Stimulated activated naive CD8-positive, alpha-beta T cell treated with anti-CD3 and anti-CD28 coated beads, Interleukin-15, amount 100 ng/mL, for 72 hours (primary cell): ENCODE measurements around the gene CSRP1.

ENCODE experiments used
- ATAC-seq: fragments of 150-1000 bp; cut with Tn5 transposase; 2 replicates; pipeline ENCODE4 v1.10.0; 2021; ENCODE audit warnings: mild to moderate bottlenecking, moderate library complexity
- DNase-seq, 2 donors: peaks; one replicate each; pipeline ENCODE4 v3.0.0; 2021 to 2022
- H3K27ac Mint-ChIP-seq, 2 donors: one replicate each; pipeline ENCODE4 v1.8.0; 2022; ENCODE audit warnings: mild to moderate bottlenecking in 2 of 2, mixed read lengths in 2 of 2, moderate library complexity in 2 of 2
- H3K27me3 Mint-ChIP-seq: one replicate; pipeline ENCODE4 v1.8.0; 2022; ENCODE audit warnings: mixed read lengths
- H3K4me1 Mint-ChIP-seq: one replicate; pipeline ENCODE4 v1.8.0; 2022; ENCODE audit warnings: mild to moderate bottlenecking, mixed read lengths
- H3K4me3 Mint-ChIP-seq, 2 donors: one replicate each; pipeline ENCODE4 v1.8.0; 2022; ENCODE audit warnings: mild to moderate bottlenecking in 2 of 2, mixed read lengths in 2 of 2, moderate library complexity in 1 of 2
- H3K9me3 Mint-ChIP-seq, 2 donors: one replicate each; pipeline ENCODE4 v1.8.0; 2022; ENCODE audit warnings: mixed read lengths in 2 of 2

CSRP1 gene

GRCh38 chr1:201450721-201451291 lies 56.1 kb downstream of the CSRP1 start:
- peak overlapping the region in 1 of 2 donors; percentile 54 for H3K4me3 Mint-ChIP-seq
- no peak overlapping the region for H3K27ac Mint-ChIP-seq
- H3K27me3 Mint-ChIP-seq, result peaks cover 65% of the 10 kb centered on the region
- DNase-seq (no peak), ATAC-seq (no peak)
- H3K4me1 Mint-ChIP-seq, result peaks cover 43% of the 10 kb centered on the region
- H3K9me3 Mint-ChIP-seq, result no peaks in the 10 kb centered on the region

- DNase-seq (no peak), ATAC-seq (no peak)
- Mint-ChIP-seq H3K4me3 (no peak overlapping the region), H3K4me1 (peaks cover 41% of the 10 kb centered on the region), H3K27ac (no peak overlapping the region), H3K27me3 (peaks cover 54% of the 10 kb centered on the region), H3K9me3 (no peaks in the 10 kb centered on the region)
These were observed 57.9 kb downstream of the CSRP1 start for GRCh38 chr1:201448990-201449389.

GRCh38 chr1:201447903-201448871 lies 58.7 kb downstream of the CSRP1 start:
- H3K4me1 Mint-ChIP-seq, result peaks cover 33% of the 10 kb centered on the region
- H3K4me3 Mint-ChIP-seq, result no peak overlapping the region
- peaks cover 61% of the 10 kb centered on the region for H3K27me3 Mint-ChIP-seq
- ATAC-seq (peak; percentile 90), DNase-seq (peak; percentile 43 to 45)
- no peaks in the 10 kb centered on the region for H3K9me3 Mint-ChIP-seq
- H3K27ac Mint-ChIP-seq, result no peak overlapping the region

- H3K4me3 Mint-ChIP-seq, result no peak overlapping the region
- no peaks in the 10 kb centered on the region for H3K9me3 Mint-ChIP-seq
- peaks cover 35% of the 10 kb centered on the region for H3K27me3 Mint-ChIP-seq
- H3K4me1 Mint-ChIP-seq, result peaks cover 12% of the 10 kb centered on the region
- no peak for ATAC-seq
- H3K27ac Mint-ChIP-seq, result no peak overlapping the region
- DNase-seq, result no peak
These were observed 61.6 kb downstream of the CSRP1 start for GRCh38 chr1:201445310-201445709.

GRCh38 chr1:201444792-201445191 lies 62.1 kb downstream of the CSRP1 start:
- Mint-ChIP-seq H3K27ac (no peak overlapping the region), H3K9me3 (no peaks in the 10 kb centered on the region), H3K4me3 (no peak overlapping the region), H3K27me3 (peaks cover 32% of the 10 kb centered on the region), H3K4me1 (peaks cover 12% of the 10 kb centered on the region)
- DNase-seq (no peak), ATAC-seq (no peak)

GRCh38 chr1:201443747-201444146 lies 63.2 kb downstream of the CSRP1 start:
- Mint-ChIP-seq H3K27me3 (peaks cover 29% of the 10 kb centered on the region), H3K27ac (no peak overlapping the region), H3K4me3 (no peak overlapping the region), H3K9me3 (no peaks in the 10 kb centered on the region), H3K4me1 (peaks cover 12% of the 10 kb centered on the region)
- DNase-seq, result no peak
- ATAC-seq, result no peak

- peaks cover 8% of the 10 kb centered on the region for H3K4me1 Mint-ChIP-seq
- H3K4me3 Mint-ChIP-seq, result no peak overlapping the region
- no peak overlapping the region for H3K27ac Mint-ChIP-seq
- DNase-seq (no peak), ATAC-seq (no peak)
- peaks cover 40% of the 10 kb centered on the region for H3K27me3 Mint-ChIP-seq
- no peaks in the 10 kb centered on the region for H3K9me3 Mint-ChIP-seq
These were observed 70.0 kb downstream of the CSRP1 start for GRCh38 chr1:201436969-201437368.

GRCh38 chr1:201436393-201436792 lies 70.5 kb downstream of the CSRP1 start:
- DNase-seq (no peak), ATAC-seq (no peak)
- H3K9me3 Mint-ChIP-seq, result no peaks in the 10 kb centered on the region
- H3K27me3 Mint-ChIP-seq, result peaks cover 41% of the 10 kb centered on the region
- no peak overlapping the region for H3K4me3 Mint-ChIP-seq
- peaks cover 8% of the 10 kb centered on the region for H3K4me1 Mint-ChIP-seq
- H3K27ac Mint-ChIP-seq, result no peak overlapping the region

- Mint-ChIP-seq H3K27ac (no peak overlapping the region), H3K9me3 (no peaks in the 10 kb centered on the region), H3K4me1 (peaks cover 8% of the 10 kb centered on the region), H3K4me3 (no peak overlapping the region), H3K27me3 (peaks cover 53% of the 10 kb centered on the region)
- ATAC-seq (no peak), DNase-seq (no peak)
These were observed 72.7 kb downstream of the CSRP1 start for GRCh38 chr1:201434266-201434665.

GRCh38 chr1:201433609-201434008 lies 73.3 kb downstream of the CSRP1 start:
- peaks cover 52% of the 10 kb centered on the region for H3K27me3 Mint-ChIP-seq
- H3K4me1 Mint-ChIP-seq, result peaks cover 8% of the 10 kb centered on the region
- no peak overlapping the region for H3K4me3 Mint-ChIP-seq
- H3K9me3 Mint-ChIP-seq, result no peaks in the 10 kb centered on the region
- DNase-seq (no peak), ATAC-seq (no peak)
- no peak overlapping the region for H3K27ac Mint-ChIP-seq
